Measurements from ENCODE around the gene IL17A.
"Not testable (repeated sequence)": the region's sequence is repeated elsewhere in the genome, so short reads cannot be mapped to it uniquely, and the experiment has no call there.

IL17A gene

GRCh38 chr6:52183131-52183713 is 3.0 kb upstream of the IL17A start:
- TF ChIP-seq POLR2A (IDR thresholded peaks at IDR 0.05; ENCODE audit: low read depth, low read length): no peak
- DNase-seq (ENCODE audit: insufficient read length, low spot score) (no peak), FAIRE-seq (no peak)

GRCh38 chr6:52186480-52186879 is 305 bp downstream of the IL17A start:
- no peak for TF ChIP-seq POLR2A (IDR thresholded peaks at IDR 0.05; ENCODE audit: low read depth, low read length)
- FAIRE-seq: no peak

GRCh38 chr6:52187098-52187497 is 923 bp downstream of the IL17A start:
- DNase-seq (ENCODE audit: insufficient read length, low spot score): no peak
- no peak for TF ChIP-seq POLR2A (IDR thresholded peaks at IDR 0.05; ENCODE audit: low read depth, low read length)
- FAIRE-seq: no peak

More at GRCh38 chr6:52186480-52186879, 305 bp downstream of the IL17A start:
- DNase-seq (ENCODE audit: insufficient read length, low spot score): no peak

- FAIRE-seq (no peak), DNase-seq (ENCODE audit: insufficient read length, low spot score) (no peak)
- no peak for TF ChIP-seq POLR2A (IDR thresholded peaks at IDR 0.05; ENCODE audit: low read depth, low read length)
These were observed 3.8 kb downstream of the IL17A start for GRCh38 chr6:52189974-52190373.

- FAIRE-seq: no peak
- TF ChIP-seq POLR2A (IDR thresholded peaks at IDR 0.05; ENCODE audit: low read depth, low read length): no peak
- DNase-seq (ENCODE audit: insufficient read length, low spot score): no peak
These were observed 4.2 kb downstream of the IL17A start for GRCh38 chr6:52190409-52190808.

GRCh38 chr6:52191824-52192223 is 5.6 kb downstream of the IL17A start:
- FAIRE-seq (no peak), DNase-seq (ENCODE audit: insufficient read length, low spot score) (no peak)
- no peak for TF ChIP-seq POLR2A (IDR thresholded peaks at IDR 0.05; ENCODE audit: low read depth, low read length)

- DNase-seq (ENCODE audit: insufficient read length, low spot score): no peak
- no peak for TF ChIP-seq POLR2A (IDR thresholded peaks at IDR 0.05; ENCODE audit: low read depth, low read length)
- FAIRE-seq: no peak
These were observed 9.7 kb downstream of the IL17A start for GRCh38 chr6:52195886-52196285.

- not testable (repeated sequence) for DNase-seq (ENCODE audit: insufficient read length, low spot score); FAIRE-seq
These were observed 13.9 kb downstream of the IL17A start for GRCh38 chr6:52200088-52200487.

- no peak for TF ChIP-seq POLR2A (IDR thresholded peaks at IDR 0.05; ENCODE audit: low read depth, low read length)
- no peak for FAIRE-seq
- DNase-seq (ENCODE audit: insufficient read length, low spot score): no peak
These were observed 14.9 kb downstream of the IL17A start for GRCh38 chr6:52201046-52201445.

- no peak for DNase-seq (ENCODE audit: insufficient read length, low spot score)
- FAIRE-seq: no peak
- TF ChIP-seq POLR2A (IDR thresholded peaks at IDR 0.05; ENCODE audit: low read depth, low read length): no peak
These were observed 15.3 kb downstream of the IL17A start for GRCh38 chr6:52201493-52201892.

GRCh38 chr6:52207066-52207465 is 20.9 kb downstream of the IL17A start:
- FAIRE-seq (no peak), DNase-seq (ENCODE audit: insufficient read length, low spot score) (no peak)
- no peak for TF ChIP-seq POLR2A (IDR thresholded peaks at IDR 0.05; ENCODE audit: low read depth, low read length)

GRCh38 chr6:52208612-52209011 is 22.4 kb downstream of the IL17A start:
- FAIRE-seq (no peak), DNase-seq (ENCODE audit: insufficient read length, low spot score) (no peak)
- TF ChIP-seq POLR2A (IDR thresholded peaks at IDR 0.05; ENCODE audit: low read depth, low read length): no peak

- FAIRE-seq (no peak), DNase-seq (ENCODE audit: insufficient read length, low spot score) (no peak)
- TF ChIP-seq POLR2A (IDR thresholded peaks at IDR 0.05; ENCODE audit: low read depth, low read length): no peak
These were observed 23.6 kb downstream of the IL17A start for GRCh38 chr6:52209770-52210169.

- TF ChIP-seq POLR2A (IDR thresholded peaks at IDR 0.05; ENCODE audit: low read depth, low read length): no peak
- FAIRE-seq (no peak), DNase-seq (ENCODE audit: insufficient read length, low spot score) (no peak)
These were observed 24.1 kb downstream of the IL17A start for GRCh38 chr6:52210227-52210626.

- FAIRE-seq: no peak
- TF ChIP-seq POLR2A (IDR thresholded peaks at IDR 0.05; ENCODE audit: low read depth, low read length): no peak
- no peak for DNase-seq (ENCODE audit: insufficient read length, low spot score)
These were observed 27.0 kb downstream of the IL17A start for GRCh38 chr6:52213127-52213526.

GRCh38 chr6:52215787-52216186 is 29.6 kb downstream of the IL17A start:
- FAIRE-seq (no peak), DNase-seq (ENCODE audit: insufficient read length, low spot score) (no peak)
- TF ChIP-seq POLR2A (IDR thresholded peaks at IDR 0.05; ENCODE audit: low read depth, low read length): no peak

All from H54 (cell line).